ENCODE measurements around the gene EEA1. TPM values are rescaled to one million over a fixed set of nuclear protein-coding genes. Genes with fewer than 3 reads are reported as not detected.

Gene EEA1
- total and polyA plus RNA-seq, 10 donors: 2.3 to 31.2 (median 20.8) TPM

DNA sequence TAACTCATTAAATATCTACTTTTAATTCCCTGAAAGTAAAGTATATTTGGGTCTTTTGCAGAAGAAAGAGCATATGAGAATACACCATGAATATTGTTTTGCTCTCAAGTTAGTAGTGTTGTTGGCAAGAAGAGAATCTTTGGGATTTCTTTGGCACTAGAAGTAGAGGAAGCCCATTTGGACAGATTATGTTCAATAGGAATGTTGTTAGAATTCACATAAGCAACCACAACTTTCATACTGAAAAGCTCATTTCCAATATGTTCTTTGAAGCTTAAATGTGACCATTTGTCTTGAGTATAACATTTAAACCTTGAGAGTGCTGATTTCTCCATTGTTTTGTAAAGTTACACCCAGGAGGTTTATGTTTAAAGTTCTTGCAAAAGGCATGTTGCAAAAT lies 188.7 kb downstream of the EEA1 start:
- H3K4me3 ChIP-seq: no peak overlapping the region
- H3K36me3 ChIP-seq: no peaks in the 10 kb centered on the region
- no peak for DNase-seq
- H3K27me3 ChIP-seq (replicated peaks in 1 of 7): no peaks in the 10 kb centered on the region
- TF ChIP-seq POLR2AphosphoS5 (IDR thresholded peaks at IDR 0.05) (no peak), POLR2A (IDR thresholded peaks at IDR 0.05) (no peak)
- TF ChIP-seq, protein P1, sequence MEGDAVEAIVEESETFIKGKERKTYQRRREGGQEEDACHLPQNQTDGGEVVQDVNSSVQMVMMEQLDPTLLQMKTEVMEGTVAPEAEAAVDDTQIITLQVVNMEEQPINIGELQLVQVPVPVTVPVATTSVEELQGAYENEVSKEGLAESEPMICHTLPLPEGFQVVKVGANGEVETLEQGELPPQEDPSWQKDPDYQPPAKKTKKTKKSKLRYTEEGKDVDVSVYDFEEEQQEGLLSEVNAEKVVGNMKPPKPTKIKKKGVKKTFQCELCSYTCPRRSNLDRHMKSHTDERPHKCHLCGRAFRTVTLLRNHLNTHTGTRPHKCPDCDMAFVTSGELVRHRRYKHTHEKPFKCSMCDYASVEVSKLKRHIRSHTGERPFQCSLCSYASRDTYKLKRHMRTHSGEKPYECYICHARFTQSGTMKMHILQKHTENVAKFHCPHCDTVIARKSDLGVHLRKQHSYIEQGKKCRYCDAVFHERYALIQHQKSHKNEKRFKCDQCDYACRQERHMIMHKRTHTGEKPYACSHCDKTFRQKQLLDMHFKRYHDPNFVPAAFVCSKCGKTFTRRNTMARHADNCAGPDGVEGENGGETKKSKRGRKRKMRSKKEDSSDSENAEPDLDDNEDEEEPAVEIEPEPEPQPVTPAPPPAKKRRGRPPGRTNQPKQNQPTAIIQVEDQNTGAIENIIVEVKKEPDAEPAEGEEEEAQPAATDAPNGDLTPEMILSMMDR (IDR thresholded peaks at IDR 0.05 in 8 of 11, conservative IDR thresholded peaks at IDR 0.05 in 3 of 11): no peak
- H3K9me3 ChIP-seq: no peaks in the 10 kb centered on the region
- intact Hi-C loops (cut with DNase I; ENCODE audit: low total_unique reads): no loop called here
- H3K4me1 ChIP-seq: peaks cover 0 to 6% (median 0%) of the 10 kb centered on the region in 6 donors
- no peak overlapping the region for H3K27ac ChIP-seq

GRCh38 chr12:92739113-92739512 lies 190.0 kb downstream of the EEA1 start:
- Histone ChIP-seq H3K36me3 (no peaks in the 10 kb centered on the region), H3K27me3 (replicated peaks in 1 of 7) (no peaks in the 10 kb centered on the region), H3K4me1 (peaks cover 0 to 6% (median 0%) of the 10 kb centered on the region in 6 donors), H3K4me3 (no peak overlapping the region), H3K9me3 (no peaks in the 10 kb centered on the region), H3K27ac (no peak overlapping the region)
- DNase-seq: no peak
- TF ChIP-seq POLR2AphosphoS5 (IDR thresholded peaks at IDR 0.05) (no peak), POLR2A (IDR thresholded peaks at IDR 0.05) (no peak)
- TF ChIP-seq, protein P1 (IDR thresholded peaks at IDR 0.05 in 8 of 11, conservative IDR thresholded peaks at IDR 0.05 in 3 of 11): no peak
- WGBS, 5 donors: 74 to 91% (median 85%) methylated on average over 4 of the region's 4 CpGs
- intact Hi-C loops (cut with DNase I; ENCODE audit: low total_unique reads): no loop called here

DNA sequence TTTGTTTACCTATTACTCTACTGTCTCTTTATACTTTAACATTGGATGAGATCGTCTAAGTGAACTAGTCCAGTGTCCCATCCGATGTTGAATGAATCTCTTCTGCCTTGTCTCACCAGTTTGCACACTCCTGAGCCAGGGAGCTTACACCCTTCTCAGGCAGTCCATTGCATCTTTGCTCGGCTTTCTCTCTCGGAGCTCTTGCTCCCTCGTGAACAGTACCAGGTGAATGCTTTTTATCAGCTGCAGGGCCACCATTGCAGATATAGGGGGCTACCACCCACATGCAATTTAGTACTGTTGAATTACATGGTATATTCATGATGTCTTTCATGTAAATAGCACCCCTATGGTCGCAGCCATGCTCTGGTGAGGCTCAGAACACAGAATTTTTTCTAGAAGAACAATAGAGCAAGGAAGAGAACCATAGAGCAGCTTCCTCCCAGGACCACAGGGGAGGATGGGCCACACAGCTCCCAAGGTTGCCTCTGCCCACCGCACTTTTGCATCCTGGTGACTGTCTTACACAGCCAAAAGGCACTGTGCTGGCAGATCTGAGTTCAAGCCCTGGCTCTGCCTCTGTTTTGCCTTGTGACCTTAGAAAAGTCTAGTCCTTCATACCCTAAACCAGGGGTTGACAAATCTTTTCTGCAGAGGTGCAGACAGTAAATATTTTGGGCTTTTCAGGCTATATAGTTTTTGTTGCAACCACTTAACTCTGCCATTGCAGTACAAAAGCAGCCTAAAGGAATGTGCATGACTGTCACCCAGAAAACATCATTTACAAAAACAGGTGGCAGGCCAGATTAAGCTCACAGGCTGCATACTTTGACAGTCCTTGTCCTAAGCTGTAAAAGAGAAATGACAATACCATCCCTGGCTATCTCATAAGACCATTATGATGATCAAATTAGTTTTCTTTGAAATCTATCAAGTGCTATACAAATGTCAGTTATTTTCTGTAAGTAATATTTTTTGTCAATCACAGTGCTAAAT lies 190.9 kb downstream of the EEA1 start:
- intact Hi-C loops (cut with DNase I; ENCODE audit: low total_unique reads): no loop called here
- no peak for DNase-seq
- H3K27ac ChIP-seq: no peak overlapping the region
- H3K4me3 ChIP-seq: no peak overlapping the region
- H3K36me3 ChIP-seq: no peaks in the 10 kb centered on the region
- no peaks in the 10 kb centered on the region for H3K9me3 ChIP-seq
- H3K4me1 ChIP-seq: peaks cover 0 to 6% (median 0%) of the 10 kb centered on the region in 6 donors
- TF ChIP-seq, protein P1 (IDR thresholded peaks at IDR 0.05 in 8 of 11, conservative IDR thresholded peaks at IDR 0.05 in 3 of 11): no peak
- TF ChIP-seq POLR2AphosphoS5 (IDR thresholded peaks at IDR 0.05) (no peak), POLR2A (IDR thresholded peaks at IDR 0.05) (no peak)
- no peaks in the 10 kb centered on the region for H3K27me3 ChIP-seq (replicated peaks in 1 of 7)
- WGBS, 5 donors: 82 to 91% (median 87%) methylated on average over 7 of the region's 7 CpGs

DNA sequence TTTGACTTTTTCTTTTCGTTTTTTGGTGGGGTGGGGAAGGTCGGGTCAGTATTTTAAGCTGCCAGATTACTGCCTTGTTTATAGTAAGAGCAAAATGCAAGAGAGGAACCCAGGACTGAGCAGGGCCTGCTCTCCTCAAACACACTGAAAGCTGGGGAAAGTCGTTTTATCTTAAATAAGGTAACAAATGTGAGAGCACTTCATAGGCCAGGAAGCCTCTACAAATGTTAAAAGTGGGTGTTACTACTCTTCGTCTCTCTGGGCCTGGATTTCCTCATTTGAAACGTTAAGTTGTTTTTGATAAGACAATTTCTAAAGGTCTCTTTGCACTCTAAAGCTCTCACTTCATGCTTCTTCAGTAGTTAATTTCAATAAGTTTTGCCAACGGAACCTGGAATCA lies 192.5 kb downstream of the EEA1 start:
- intact Hi-C loops (cut with DNase I; ENCODE audit: low total_unique reads): no loop called here
- no peaks in the 10 kb centered on the region for H3K9me3 ChIP-seq
- no peak overlapping the region for H3K27ac ChIP-seq
- no peak for DNase-seq
- peaks cover 0 to 6% (median 0%) of the 10 kb centered on the region in 6 donors for H3K4me1 ChIP-seq
- H3K4me3 ChIP-seq: no peak overlapping the region
- TF ChIP-seq POLR2A (IDR thresholded peaks at IDR 0.05): no peak
- TF ChIP-seq POLR2AphosphoS5 (IDR thresholded peaks at IDR 0.05): no peak
- TF ChIP-seq, protein P1 (IDR thresholded peaks at IDR 0.05 in 8 of 11, conservative IDR thresholded peaks at IDR 0.05 in 3 of 11): no peak
- WGBS, 5 donors: 71 to 88% (median 79%) methylated on average over 6 of the region's 6 CpGs
- no peaks in the 10 kb centered on the region for H3K36me3 ChIP-seq
- no peaks in the 10 kb centered on the region for H3K27me3 ChIP-seq (replicated peaks in 1 of 7)
